Measurements from ENCODE around the gene TPTE2. TPM values are rescaled to one million over a fixed set of nuclear protein-coding genes. Genes with fewer than 3 reads are reported as not detected.

The TPTE2 gene
- total RNA-seq, 4 donors from 2014 or later = not detected

DNA sequence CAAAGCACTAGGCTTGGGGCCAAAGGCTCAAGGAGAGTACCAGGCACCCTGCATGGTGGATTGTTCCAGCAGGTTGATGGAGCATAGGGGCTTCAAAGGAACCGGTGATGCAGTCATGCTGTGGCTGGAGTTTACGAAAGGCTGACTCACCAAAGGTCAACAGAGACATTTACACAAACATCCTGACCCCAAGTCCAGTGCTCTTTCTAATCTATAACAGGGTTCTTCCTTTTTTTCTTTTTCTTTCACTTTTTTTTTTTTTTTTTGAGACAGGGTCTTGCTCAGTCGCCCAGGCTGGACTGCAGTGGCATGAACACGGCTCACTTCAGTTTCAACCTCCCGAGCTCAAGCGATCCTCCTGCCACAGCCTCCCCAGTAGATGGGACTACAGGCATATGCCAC, 35.6 kb upstream of the TPTE2 start:
- Histone ChIP-seq H3K36me3 (no peaks in the 10 kb centered on the region), H3K4me1 (peaks cover 0 to 6% (median 5%) of the 10 kb centered on the region in 4 donors), H3K4me3 (no peak overlapping the region), H3K27ac (no peak overlapping the region), H3K9me3 (no peaks in the 10 kb centered on the region), H3K27me3 (peaks cover 9% of the 10 kb centered on the region)
- intact Hi-C loops (cut with DNase I; ENCODE audit: low total_unique reads) (no loop called here), in situ Hi-C loops (cut with MboI; ENCODE audit: low pct_ligation_motif_present in 1 of 4, low pct_unique_long_range_greater_than_20kb in 1 of 4, low sequenced_read_pairs in 3 of 4) (no loop called here)
- 78 to 81% methylated on average over 6 of the region's 6 CpGs for WGBS, 2 donors (ENCODE audit: low coverage in 1 of 2)
- no peak for TF ChIP-seq EP300 (IDR thresholded peaks at IDR 0.05; ENCODE audit: low read depth)
- DNase-seq = no peak

DNA sequence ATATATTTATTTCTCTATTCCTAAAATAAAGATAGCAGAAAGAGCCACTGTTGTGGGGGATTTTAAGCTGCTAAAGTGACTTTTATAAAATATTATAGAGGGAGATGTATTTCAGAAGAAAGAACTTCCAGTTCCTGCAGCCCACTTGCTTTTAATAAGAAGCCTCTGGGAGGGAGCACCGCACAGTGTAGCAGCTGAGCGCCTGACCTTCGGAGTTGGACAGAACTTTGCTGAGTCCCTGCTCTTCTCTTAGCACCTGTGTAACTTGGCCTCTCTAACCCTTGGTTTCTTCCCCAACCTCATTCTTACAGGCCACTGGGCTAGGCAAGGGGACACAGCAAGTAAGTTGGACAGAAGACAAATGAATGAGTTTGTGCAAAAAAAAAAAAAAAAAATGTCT, 34.8 kb upstream of the TPTE2 start:
- intact Hi-C loops (cut with DNase I; ENCODE audit: low total_unique reads) (no loop called here), in situ Hi-C loops (cut with MboI; ENCODE audit: low pct_ligation_motif_present in 1 of 4, low pct_unique_long_range_greater_than_20kb in 1 of 4, low sequenced_read_pairs in 3 of 4) (no loop called here)
- peaks cover under 1% of the 10 kb centered on the region for H3K27me3 ChIP-seq
- no peak overlapping the region for H3K4me3 ChIP-seq
- H3K9me3 ChIP-seq = no peaks in the 10 kb centered on the region
- WGBS, 2 donors (ENCODE audit: low coverage in 1 of 2) = 83 to 95% methylated on average over 1 to 3 of the region's 3 CpGs
- TF ChIP-seq CTCF (IDR thresholded peaks at IDR 0.05) = no peak
- no peak for TF ChIP-seq POLR2A (IDR thresholded peaks at IDR 0.05)
- TF ChIP-seq POLR2AphosphoS5 (IDR thresholded peaks at IDR 0.05) = no peak
- TF ChIP-seq EP300 (IDR thresholded peaks at IDR 0.05; ENCODE audit: low read depth) = no peak
- no peak for DNase-seq
- H3K27ac ChIP-seq = no peak overlapping the region
- H3K4me1 ChIP-seq = peaks cover 0 to under 1% (median 0%) of the 10 kb centered on the region in 4 donors
- no peaks in the 10 kb centered on the region for H3K36me3 ChIP-seq

DNA sequence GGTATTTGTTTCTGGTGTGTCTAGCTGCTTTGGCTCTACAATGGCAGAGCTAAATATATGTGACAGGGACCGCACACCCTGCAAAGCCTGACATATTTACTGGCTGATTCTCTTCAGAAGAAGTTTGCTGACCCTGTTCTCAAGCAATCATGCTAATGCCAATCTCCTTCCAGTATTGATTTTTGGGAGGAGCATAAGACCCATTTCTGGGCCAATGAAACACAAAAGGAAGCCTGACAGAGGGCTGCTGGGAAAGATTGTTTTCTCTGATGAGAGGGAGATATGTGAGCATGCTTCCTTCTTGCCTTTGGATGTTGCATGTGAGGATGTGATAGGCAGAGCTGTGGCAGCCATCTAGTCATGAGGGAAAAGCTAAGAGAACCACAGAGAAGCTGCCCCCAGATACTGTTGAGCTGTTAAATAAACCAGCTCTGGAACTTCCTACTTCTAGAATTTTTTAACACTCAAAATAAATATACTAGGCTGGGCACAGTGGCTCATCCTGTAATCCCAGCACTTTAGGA, 31.4 kb upstream of the TPTE2 start:
- H3K9me3 ChIP-seq = no peaks in the 10 kb centered on the region
- intact Hi-C loops (cut with DNase I; ENCODE audit: low total_unique reads) (no loop called here), in situ Hi-C loops (cut with MboI; ENCODE audit: low pct_ligation_motif_present in 1 of 4, low pct_unique_long_range_greater_than_20kb in 1 of 4, low sequenced_read_pairs in 3 of 4) (no loop called here)
- H3K4me3 ChIP-seq = no peak overlapping the region
- no peak for DNase-seq
- H3K27me3 ChIP-seq = no peaks in the 10 kb centered on the region
- 93% methylated on average over 1 of the region's 1 CpG; no CpG with 5 or more reads in 1 of the 2 donors for WGBS, 2 donors (ENCODE audit: low coverage in 1 of 2)
- H3K27ac ChIP-seq = no peak overlapping the region
- H3K36me3 ChIP-seq = no peaks in the 10 kb centered on the region
- H3K4me1 ChIP-seq = no peaks in the 10 kb centered on the region
- TF ChIP-seq EP300 (IDR thresholded peaks at IDR 0.05; ENCODE audit: low read depth) (no peak), POLR2AphosphoS5 (IDR thresholded peaks at IDR 0.05) (no peak), CTCF (IDR thresholded peaks at IDR 0.05) (no peak), POLR2A (IDR thresholded peaks at IDR 0.05) (no peak)

- intact Hi-C loops (cut with DNase I; ENCODE audit: low total_unique reads) = no loop called here
Observed at GRCh38 chr13:19591864-19592263, 30.5 kb upstream of the TPTE2 start.

More at GRCh38 chr13:19591864-19592263, 30.5 kb upstream of the TPTE2 start:
- H3K27ac ChIP-seq = no peak overlapping the region
- H3K4me3 ChIP-seq = no peak overlapping the region
- in situ Hi-C loops (cut with MboI; ENCODE audit: low pct_ligation_motif_present in 1 of 4, low pct_unique_long_range_greater_than_20kb in 1 of 4, low sequenced_read_pairs in 3 of 4) = no loop called here
- no peaks in the 10 kb centered on the region for H3K4me1 ChIP-seq
- 81 to 96% methylated on average over 4 to 7 of the region's 7 CpGs for WGBS, 2 donors (ENCODE audit: low coverage in 1 of 2)
- no peaks in the 10 kb centered on the region for H3K36me3 ChIP-seq
- H3K27me3 ChIP-seq = no peaks in the 10 kb centered on the region
- TF ChIP-seq POLR2AphosphoS5 (IDR thresholded peaks at IDR 0.05) (no peak), CTCF (IDR thresholded peaks at IDR 0.05) (no peak), POLR2A (IDR thresholded peaks at IDR 0.05) (no peak), EP300 (IDR thresholded peaks at IDR 0.05; ENCODE audit: low read depth) (no peak)
- no peaks in the 10 kb centered on the region for H3K9me3 ChIP-seq
- DNase-seq = no peak
